ENCODE results near the gene OTULIN.
A peak's percentile ranks its signal among the peaks of the same experiment; 100 is the strongest.

Gene OTULIN

DNA sequence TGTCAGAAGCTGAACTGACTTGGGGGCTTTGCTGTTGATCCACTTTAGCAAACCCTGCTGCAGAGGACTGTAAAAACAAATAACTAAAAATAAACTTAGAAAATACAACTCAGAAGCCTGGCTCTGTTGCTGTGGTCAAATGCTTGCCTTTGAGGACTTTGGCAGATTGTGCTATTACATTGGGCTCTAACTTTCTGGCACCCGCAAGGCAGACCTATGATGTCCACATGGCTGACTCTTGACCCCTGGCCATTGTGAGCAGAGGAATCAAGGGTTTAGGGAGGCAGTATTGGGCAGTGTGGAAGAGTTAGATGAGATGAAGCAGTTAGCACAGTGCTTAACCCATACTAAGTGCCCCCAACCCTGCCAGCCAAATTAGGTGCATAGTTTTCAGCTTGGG lies 34.0 kb downstream of the OTULIN start:
- no peak for DNase-seq (ENCODE audit: low read depth)

DNA sequence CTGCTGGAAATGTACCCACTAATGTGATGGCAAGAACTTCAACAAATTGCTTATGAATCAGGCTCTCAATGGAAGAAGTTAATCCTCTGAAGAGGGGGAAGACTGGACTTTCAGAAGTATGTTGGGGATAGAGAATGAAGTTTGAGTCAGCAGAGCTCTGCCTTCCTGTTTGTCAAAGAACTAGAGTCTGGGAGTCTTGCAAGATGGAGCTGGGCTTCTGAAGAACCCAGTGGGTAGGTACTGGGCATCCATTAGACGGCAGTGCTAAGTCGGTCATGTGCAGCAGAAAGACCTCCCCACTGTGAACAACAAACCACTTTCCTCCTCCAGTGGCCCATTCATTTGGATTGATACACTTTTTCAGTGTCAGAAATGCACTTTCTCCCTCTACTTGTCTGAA lies 34.6 kb downstream of the OTULIN start:
- DNase-seq (ENCODE audit: low read depth): no peak

DNA sequence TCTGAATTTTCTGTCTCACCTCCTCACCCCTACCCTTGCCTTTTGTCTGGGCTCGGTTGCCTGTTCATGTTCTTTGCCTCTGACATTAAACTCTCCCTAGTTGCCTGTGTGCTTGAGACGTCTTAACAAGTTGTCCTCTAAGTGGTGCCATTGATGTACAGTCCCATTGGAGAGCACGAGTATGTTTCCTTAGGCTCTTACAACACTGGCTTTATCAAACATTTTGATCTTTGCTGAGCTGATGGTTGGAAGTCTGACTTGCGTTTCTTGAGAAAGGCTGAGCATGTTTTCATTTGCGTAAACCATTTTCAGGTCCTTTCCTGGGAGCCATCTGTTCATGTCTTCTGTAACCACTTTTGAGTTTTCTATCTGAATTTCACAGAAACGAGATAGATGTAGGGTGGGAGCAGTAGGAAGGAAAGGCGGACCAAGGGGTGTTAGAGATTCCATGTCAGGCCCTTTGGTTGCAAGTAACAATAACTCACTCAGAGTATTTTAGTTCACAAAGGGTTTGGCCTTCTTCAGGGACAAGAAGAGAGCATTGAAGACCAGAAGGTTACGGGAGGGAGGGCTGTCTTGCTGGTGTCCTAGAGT lies 35.4 kb downstream of the OTULIN start:
- DNase-seq (ENCODE audit: low read depth): no peak

DNA sequence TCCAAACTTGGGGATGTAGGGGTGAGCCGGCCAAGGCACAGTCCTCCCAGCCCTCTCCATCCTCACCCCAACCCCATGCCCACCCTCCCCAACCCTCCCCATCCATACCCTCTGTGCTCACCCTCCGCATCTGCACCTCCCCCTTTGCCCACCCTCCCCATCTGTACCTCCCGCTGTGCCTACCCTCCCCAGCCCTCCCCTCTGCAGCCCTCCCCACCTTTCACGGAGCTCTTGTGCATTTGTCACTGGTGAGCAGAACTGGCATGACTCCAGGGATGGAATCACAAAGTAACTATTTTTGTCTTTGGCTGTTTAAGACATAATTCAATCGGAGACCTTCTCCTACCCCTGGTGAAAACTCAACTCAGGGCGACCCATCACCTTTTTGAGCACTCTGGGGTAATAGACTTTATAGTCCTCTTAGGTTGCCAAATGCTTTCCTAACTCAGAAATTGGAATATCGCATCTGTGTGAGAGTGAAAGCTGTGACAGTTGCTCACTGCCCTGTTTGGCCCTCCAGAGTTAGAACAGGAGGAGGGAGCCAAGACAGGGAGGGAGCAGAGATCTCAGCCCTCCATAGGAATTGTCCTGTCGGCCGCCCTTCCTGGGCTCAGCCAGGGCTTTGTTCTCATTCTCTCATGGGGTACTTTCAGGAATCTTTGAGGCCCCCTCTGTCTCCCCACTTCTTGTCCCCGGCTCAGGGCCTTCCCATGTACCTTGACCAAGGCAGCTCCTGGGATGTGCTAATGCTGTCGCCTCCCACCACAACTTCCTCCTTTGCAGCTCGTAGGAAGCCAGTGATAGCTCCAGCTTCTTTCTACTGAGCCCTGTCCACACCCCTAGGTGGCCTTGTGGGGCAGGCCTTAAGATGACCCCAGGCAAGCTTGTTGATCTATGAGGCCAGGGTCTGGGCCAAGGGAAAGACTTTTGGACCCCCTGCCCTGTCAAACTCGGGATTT lies 36.2 kb downstream of the OTULIN start:
- DNase-seq (ENCODE audit: low read depth): no peak

- no peak for DNase-seq (ENCODE audit: low read depth)
Observed at GRCh38 chr5:14701556-14701955, 37.0 kb downstream of the OTULIN start.

GRCh38 chr5:14702238-14702839 lies 37.8 kb downstream of the OTULIN start:
- DNase-seq (ENCODE audit: low read depth): no peak

GRCh38 chr5:14705556-14705955 lies 41.0 kb downstream of the OTULIN start:
- DNase-seq (ENCODE audit: low read depth): no peak

- DNase-seq (ENCODE audit: low read depth): peak; percentile 26
Observed at GRCh38 chr5:14706615-14707021, 42.1 kb downstream of the OTULIN start.

DNA sequence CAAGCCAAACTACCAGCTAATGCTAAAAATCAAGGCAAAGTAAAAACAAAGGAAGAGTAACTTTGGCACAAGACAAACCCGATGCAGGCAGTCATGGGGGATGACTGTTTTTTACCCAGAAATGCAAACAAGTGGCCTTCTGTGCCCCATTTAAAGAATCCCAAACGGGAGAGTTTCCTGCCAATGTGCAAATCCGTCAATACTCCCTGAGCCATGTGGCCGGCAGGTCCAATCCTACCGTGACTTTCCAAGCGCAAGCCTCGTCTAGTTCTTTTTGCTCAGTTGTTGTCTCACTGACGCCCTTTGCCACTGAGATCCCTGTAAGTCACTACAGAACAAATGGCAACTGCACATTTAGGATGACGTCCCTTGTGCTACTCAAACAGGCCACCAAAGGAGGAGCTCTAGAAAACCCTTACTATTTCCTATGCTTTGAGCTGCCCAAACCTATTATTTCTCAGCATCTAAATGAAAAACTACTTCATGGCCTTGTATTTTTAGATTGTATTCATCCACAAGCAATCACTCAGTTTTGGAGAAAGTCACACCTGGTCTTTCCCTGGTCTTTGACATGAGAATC lies 43.4 kb downstream of the OTULIN start:
- no peak for DNase-seq (ENCODE audit: low read depth)

GRCh38 chr5:14708551-14708950 lies 44.0 kb downstream of the OTULIN start:
- no peak for DNase-seq (ENCODE audit: low read depth)

DNA sequence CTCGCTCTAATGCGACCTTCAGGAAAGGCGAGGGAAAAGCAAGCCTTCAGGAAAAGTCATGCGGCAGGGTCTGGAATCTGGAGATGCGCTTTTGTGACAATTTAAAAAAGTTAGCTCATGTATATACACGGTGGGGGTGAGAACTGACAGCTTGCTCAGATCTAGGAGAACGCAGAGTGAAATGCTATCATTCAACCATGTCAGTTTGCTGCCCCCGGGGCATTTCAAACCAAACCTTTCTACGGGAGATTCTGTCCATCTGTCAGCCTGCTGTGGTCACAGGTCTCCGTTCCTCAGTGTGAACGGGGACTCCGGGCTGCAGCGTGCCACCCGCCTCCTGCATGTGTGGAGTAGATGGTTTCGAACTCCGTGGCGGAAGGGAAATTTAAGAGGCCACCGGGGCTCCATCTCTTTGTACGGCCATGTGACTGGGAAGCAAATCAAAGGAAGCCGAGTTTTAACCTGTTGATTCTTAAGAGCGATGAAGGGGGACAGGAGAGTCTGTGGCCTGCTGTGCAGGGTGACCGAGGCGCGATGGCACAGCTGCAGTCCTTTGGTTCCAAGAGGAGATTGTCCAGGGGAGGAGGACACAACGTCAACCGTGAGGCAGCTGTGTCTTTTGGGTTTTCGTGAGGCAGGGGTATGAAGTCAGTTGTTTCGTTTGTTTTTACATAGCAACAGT lies 45.9 kb downstream of the OTULIN start:
- no peak for DNase-seq (ENCODE audit: low read depth)

GRCh38 chr5:14712131-14712530 lies 47.6 kb downstream of the OTULIN start:
- no peak for DNase-seq (ENCODE audit: low read depth)

DNA sequence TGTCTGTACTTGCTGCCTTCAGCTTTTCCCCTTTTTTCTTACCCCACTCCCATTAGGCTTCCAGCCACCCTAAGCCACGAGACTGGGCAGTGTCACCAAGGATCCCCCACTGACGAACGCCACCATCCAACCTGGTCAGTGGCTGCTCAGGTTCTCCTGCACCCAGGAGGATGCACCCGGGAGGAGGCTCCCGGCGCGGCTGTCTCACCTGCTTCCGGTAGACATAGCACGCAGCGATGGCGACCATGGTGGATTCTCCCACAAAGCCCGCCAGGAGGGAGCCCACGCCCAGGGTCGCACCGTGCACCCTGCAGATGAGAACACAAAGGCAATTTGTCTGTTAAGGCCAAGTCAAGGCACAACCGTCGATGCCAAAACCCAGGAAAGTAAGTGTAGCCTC lies 48.1 kb downstream of the OTULIN start:
- no peak for DNase-seq (ENCODE audit: low read depth)

DNA sequence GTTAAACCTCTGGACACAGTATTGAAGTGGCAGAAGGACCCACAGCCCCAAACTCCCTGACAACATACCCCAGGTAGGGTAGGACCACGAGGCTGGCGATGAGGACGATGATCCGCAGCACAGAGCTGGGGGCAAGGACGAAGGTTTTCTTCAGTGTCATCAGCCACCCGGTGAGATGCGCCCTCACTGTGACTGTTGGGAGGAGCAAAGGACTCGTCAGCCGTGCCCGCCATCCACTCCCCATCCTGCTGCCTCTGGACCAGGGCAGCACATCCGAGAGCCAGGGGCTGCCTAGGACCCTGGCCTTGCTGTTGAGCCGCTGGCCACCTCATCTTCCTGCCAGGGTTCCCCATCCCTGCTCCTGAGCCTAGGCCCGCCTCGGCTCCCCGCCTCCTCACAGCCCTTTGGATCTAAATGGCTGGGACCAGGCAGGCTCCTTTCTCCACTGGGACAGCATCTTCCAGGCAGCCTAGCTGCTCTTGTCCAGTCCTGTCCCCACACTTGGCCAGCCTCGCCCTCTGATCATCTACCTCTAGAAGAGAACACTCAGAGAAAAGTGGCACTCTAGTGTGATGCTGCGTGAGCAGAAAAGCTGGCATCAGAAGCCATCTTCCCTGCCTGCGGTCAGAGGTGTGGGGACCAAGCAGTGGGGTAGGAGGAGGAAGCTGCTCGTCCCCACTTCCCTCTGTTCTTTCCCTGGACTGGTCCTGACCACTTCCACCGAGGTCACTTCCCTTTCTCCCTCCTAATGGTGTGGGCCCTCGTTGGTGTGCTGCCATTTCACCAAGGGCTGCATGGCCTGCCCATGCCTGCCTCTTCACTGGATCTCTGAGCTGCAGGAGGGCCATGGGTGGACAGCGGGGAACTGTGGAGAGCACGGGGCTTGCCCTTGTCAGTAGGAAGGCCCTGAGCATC lies 49.2 kb downstream of the OTULIN start:
- DNase-seq (ENCODE audit: low read depth): no peak

- no peak for DNase-seq (ENCODE audit: low read depth)
Observed at GRCh38 chr5:14714706-14715105, 50.2 kb downstream of the OTULIN start.

DNA sequence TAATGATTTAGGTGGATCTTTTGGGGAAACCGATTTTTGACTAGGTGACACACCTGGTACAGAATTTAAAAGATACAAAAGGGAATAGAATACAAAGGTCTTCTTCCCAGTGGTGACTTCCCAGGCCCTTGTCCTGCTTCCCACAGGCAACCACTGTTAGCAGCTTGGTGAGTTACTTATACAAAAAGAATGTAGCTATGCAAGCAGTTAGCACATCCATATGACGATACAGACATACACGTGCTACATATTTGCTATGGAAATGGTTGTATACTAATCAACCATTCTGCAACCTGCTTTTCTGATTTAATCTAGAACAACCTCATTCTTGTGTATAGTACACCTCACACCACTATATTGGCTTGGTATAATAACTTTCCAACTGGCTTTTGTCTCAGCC lies 51.0 kb downstream of the OTULIN start:
- no peak for DNase-seq (ENCODE audit: low read depth)

DNA sequence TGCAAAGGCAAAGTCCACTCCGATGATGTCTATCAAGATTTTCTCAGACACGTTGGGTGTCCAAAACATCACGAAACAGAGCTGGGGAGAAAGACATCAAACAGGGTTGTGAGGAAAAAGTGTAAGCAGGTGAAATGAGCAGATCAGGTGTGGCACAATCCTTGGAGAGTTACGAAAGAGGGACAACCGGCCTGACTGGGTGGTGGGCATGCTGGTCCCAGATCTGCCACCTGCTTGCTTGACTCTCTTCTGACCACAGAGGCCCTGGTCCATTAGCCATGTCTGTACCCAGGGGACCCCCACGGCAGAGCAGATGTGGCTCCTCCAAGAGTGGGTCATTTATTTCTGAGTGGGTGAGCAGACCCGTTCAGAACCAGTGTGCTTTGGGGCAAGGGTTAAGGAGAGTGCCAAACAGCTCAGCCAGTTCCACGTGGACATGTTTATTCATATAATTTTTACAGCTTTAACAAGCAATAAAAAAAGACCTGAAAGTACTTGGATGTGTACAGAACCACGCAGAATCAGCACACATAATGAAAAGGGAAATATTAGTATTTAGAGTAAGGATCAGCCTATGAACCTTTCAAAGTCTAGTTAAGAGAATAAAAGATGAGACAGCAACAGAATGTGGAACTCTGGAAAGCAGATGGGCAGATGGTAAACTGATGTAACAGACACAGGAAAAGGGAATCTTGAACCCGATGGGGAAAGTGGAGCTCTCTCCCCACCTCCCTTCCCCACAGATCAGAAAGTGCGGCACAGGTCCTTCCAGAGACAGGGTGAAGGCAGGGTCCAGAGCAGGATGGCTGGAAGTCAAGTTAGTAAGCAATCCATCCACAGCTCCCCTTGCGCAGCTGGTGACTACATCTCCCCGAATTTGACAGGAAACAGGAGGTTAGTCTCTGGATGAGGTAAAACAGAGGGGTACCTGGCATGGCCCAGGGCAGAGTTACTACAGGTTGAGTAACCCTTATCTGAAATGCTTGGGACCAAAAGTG lies 52.5 kb downstream of the OTULIN start:
- DNase-seq (ENCODE audit: low read depth): no peak

DNA sequence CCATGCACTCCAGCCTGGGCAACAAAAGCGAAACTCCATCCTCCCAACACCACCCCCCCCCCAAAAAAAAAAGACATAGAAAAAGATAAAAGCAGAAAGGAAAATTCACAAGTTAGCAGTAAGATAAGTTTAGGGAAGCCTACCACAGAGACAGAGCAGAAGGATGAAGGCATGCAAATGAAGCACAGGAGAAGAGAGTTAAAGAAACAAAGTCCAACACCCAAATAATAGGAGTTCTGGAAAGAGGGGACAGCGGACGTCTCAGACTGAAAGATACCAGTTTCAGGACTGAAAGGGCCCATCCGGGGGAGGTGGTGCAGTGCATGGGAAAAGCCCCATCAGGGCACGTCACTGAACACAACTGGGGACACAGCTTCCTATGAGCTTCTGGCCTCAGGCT lies 54.3 kb downstream of the OTULIN start:
- no peak for DNase-seq (ENCODE audit: low read depth)

DNA sequence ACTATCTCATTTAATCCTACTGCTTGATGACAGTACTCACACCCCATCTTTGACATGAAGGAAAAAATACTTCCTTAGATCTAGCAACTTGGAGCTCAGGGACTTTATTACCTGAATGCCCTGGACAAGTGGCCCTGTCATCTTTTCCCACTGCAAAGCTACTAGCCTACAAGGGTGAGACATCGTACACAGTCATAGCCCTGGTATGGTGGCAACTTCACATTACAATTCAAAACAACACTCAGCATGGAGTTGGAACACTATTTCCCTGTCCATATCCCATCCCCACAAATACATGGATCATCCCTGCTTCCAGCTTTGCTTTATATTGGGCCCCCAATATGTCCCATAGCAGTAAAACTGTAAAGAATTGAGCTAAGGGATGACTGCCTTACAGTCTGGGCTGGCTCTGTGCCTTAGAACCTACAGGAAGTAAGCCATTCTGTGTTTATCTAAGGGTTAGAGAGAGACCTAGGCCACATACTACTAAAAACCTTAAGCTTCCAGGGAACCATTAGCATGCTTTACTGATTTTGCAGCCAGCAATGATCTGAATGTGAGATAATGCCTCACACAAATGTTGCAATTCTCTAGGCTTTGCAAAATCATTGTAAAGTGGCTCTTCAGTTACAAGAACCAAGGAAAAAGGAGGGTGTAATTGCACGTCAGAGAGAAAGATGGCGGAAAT lies 55.9 kb downstream of the OTULIN start:
- DNase-seq (ENCODE audit: low read depth): no peak

All from activated T-cell treated with anti-CD3 and anti-CD28 coated beads for 1 hour (primary cell).